GM21526 (cell line): ENCODE data around the gene REPS2.

Source experiments
- ATAC-seq: cut with Tn5 transposase; IDR thresholded peaks from one replicate; pipeline ENCODE4 v1.9.1; 2021; ENCODE audit warnings: moderate library complexity; ENCODE audit not compliant: unreplicated experiment, low FRiP score

Gene REPS2

GRCh38 chrX:16997313-16997712 is 50.9 kb downstream of the REPS2 start:
- no peak for ATAC-seq

GRCh38 chrX:16999275-16999674 is 52.8 kb downstream of the REPS2 start:
- no peak for ATAC-seq

GRCh38 chrX:17000751-17001150 is 54.3 kb downstream of the REPS2 start:
- ATAC-seq: no peak

- ATAC-seq: no peak
These were observed 59.4 kb downstream of the REPS2 start for GRCh38 chrX:17005712-17006368.

GRCh38 chrX:17007134-17007768 is 60.8 kb downstream of the REPS2 start:
- ATAC-seq: no peak

- no peak for ATAC-seq
These were observed 63.6 kb downstream of the REPS2 start for GRCh38 chrX:17009856-17010625.

- ATAC-seq: no peak
These were observed 66.0 kb downstream of the REPS2 start for GRCh38 chrX:17012465-17012864.

GRCh38 chrX:17014216-17014615 is 67.8 kb downstream of the REPS2 start:
- ATAC-seq: no peak

GRCh38 chrX:17017134-17017533 is 70.7 kb downstream of the REPS2 start:
- no peak for ATAC-seq

GRCh38 chrX:17020356-17020755 is 73.9 kb downstream of the REPS2 start:
- no peak for ATAC-seq

- ATAC-seq: no peak
These were observed 74.7 kb downstream of the REPS2 start for GRCh38 chrX:17020851-17021821.

GRCh38 chrX:17021851-17022604 is 75.6 kb downstream of the REPS2 start:
- ATAC-seq: no peak

GRCh38 chrX:17023661-17024060 is 77.2 kb downstream of the REPS2 start:
- ATAC-seq: no peak

- no peak for ATAC-seq
These were observed 78.4 kb downstream of the REPS2 start for GRCh38 chrX:17024886-17025285.

GRCh38 chrX:17025621-17026302 is 79.3 kb downstream of the REPS2 start:
- no peak for ATAC-seq

- no peak for ATAC-seq
These were observed 81.5 kb downstream of the REPS2 start for GRCh38 chrX:17027931-17028330.

- ATAC-seq: no peak
These were observed 81.9 kb downstream of the REPS2 start for GRCh38 chrX:17028356-17028755.

- ATAC-seq: no peak
These were observed 83.6 kb downstream of the REPS2 start for GRCh38 chrX:17030092-17030491.

GRCh38 chrX:17030580-17031270 is 84.3 kb downstream of the REPS2 start:
- no peak for ATAC-seq
